ENCODE data around the gene DGCR6L.
"Not testable (repeated sequence)": the region's sequence is repeated elsewhere in the genome, so short reads cannot be mapped to it uniquely, and the experiment has no call there.

- TF ChIP-seq POLR2A (IDR thresholded peaks at IDR 0.05); CTCF (IDR thresholded peaks at IDR 0.05); EP300 (IDR thresholded peaks at IDR 0.05; ENCODE audit: low read depth); POLR2AphosphoS5 (IDR thresholded peaks at IDR 0.05): not testable (repeated sequence)
Observed at GRCh38 chr22:20361752-20362229, 41.9 kb upstream of the DGCR6L start.

Measured in transverse colon (tissue), 4 donors.